GM18499 (cell line): ENCODE measurements around the gene SPRY2.

Source experiments
- ATAC-seq: cut with Tn5 transposase; IDR thresholded peaks from one replicate; pipeline ENCODE4 v1.9.1; 2021; ENCODE audit warnings: moderate number of reproducible peaks; ENCODE audit not compliant: insufficient read depth, unreplicated experiment

SPRY2 gene

DNA sequence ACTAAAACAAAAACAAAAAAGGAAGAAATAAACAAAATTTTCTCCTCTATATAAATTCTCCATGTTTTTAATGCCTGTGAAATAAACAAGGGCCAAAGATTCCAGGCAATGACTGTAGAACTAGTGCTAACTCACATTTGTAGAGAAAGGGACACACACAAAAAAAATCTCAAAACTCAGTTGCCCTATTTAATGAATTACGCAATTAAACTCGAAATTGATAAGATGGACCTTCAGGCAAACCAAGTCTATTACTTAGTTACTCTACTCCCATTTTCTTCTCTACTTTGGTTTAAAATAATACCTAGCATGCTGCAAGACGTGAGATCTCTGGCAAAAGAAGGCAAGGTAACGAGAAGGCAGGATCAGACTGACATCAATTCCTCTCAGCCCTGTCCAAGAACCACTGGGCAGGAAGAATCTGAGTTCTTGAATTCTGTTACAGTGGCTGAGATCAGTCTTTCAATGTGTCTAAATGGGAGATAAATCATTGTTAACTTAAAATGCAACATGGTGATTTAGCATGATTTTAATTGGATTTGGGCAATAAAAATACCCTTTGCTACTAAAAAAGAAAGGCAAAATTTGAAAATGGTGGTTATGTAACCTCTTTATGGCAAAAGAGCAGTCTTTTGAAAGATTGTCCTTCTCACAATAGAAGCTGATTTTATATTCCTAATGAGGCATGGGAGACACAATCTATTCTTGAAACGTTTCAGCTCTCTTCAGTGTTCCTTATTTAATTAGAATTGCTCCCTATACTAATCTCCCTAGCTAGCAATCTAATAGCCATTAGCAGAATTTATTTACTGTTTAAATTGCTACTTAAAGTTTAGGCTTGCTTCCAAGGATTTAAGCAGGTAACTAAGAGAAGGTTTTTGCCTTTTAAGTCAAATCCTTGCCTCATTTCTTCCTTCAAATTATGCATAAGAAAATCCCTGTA is 25.9 kb downstream of the SPRY2 start:
- no peak for ATAC-seq

DNA sequence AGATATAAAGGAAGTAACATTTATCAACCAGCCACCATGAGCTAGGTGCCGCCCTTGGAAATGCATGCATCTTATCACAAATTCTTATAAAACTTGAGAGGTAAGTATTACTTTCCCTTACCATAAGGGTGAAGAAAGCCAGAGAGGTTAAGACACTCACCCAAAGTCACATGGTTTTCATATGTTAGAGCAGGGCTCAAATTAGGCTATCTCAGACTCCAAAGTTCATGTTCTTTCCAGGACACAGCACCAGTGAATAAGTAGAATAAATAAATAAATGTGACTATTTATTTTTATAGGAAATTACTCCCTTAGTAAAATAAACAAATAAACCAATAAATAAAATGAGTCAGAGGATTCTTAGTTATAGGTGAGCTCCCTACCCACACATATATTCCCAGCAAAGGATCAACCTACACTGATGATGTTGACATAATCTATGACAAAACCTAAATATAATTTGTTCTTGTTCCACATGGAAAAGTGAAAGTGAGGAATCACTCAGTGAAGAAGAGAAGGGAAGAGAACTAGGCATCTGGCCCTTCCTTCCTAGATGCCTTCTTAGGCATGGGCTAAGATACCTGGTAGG is 27.2 kb downstream of the SPRY2 start:
- ATAC-seq, result no peak

DNA sequence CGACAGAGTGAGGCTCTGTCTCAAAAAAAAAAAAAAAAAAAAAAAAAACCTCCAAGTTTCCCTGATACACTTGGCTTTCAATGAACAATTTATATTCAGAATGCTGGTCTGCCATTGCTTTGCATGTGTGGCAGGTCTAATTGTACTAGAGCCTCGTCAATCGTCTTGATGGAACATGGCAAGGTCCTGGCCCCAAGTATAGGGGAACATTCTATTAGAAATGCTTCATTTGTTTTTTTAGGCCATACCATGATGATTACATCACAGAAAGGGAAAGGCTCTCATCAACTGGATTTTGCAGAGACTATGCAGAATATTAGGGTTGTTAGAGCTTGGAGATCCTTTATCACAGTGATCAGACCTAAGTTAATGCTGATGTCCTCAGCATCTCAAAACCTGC is 28.0 kb downstream of the SPRY2 start:
- ATAC-seq, result no peak

DNA sequence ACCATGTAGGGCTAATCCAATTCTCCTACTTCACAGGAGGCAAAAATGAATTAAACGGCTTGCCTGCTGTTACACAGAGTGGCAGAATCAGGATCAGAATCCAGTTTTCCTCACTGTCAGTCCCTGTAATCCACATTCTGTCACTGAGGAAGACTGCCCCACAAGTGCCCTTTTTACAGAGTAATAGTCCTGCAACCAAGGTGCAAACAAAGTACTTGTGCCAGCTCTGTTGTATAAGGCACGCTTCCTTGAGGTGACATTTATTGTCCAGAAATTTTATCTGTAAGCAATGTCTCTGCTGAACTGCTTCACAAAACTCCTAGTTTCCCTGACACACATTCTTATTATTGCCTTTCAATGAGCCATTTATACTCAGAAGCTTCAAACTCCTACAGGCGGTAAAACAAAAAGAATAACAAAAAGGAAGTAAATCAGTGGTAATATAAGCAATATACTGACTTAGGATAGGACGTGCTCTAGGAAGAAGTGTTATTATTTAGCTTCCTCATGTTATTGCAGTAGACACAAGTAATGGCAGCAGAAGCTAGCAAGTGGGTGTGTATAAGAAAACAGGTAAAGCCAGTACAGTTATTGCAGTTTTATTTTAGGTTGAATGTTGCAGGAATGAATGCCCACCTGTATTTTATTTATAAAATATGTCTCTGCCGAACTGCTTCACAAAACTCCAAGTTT is 28.8 kb downstream of the SPRY2 start:
- no peak for ATAC-seq

DNA sequence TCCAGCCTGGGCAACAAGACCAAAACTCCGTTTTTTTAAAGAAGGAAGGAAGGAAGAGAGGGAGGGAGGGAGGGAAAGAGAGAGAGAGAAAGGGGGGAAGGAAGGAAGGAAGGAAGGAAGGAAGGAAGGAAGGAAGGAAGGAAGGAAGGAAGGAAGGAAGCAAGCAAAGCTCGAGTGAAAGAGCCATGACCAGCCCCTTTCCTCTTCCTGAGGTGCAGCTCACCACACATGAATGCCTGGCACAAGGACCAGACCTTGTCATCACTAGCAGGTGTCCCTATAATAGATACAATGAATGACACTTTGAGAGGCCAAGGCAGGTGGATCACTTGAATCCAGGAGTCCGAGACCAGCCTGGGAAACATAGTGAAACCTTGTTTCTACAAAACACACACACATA is 31.0 kb downstream of the SPRY2 start:
- ATAC-seq, result no peak

DNA sequence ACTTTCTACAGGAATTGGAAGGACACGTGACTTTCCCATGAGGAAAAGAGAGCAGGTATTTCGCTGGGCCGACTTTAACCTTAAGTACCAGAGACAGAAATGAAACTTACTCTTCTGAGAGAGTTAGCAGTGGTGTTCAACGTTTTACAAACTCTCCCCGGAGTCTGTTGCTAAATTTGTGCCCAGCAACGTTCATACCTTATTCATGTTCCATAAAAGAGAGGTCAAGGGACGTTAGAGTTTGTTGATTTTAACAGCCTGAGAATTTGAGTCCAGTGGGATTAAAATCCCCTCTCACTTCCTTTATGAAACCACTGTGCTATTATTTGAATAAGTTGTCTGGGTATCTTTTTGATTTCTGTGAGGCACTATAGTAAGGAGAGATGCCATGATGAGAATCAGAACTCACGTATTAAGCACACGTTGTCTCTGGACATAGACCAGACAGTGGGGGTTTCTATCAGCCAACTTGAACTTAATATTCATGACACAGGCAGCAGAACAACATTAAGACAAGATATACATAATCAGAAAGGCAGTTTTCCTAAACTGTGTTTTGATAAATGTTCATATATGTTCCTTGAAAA is 33.4 kb downstream of the SPRY2 start:
- no peak for ATAC-seq

DNA sequence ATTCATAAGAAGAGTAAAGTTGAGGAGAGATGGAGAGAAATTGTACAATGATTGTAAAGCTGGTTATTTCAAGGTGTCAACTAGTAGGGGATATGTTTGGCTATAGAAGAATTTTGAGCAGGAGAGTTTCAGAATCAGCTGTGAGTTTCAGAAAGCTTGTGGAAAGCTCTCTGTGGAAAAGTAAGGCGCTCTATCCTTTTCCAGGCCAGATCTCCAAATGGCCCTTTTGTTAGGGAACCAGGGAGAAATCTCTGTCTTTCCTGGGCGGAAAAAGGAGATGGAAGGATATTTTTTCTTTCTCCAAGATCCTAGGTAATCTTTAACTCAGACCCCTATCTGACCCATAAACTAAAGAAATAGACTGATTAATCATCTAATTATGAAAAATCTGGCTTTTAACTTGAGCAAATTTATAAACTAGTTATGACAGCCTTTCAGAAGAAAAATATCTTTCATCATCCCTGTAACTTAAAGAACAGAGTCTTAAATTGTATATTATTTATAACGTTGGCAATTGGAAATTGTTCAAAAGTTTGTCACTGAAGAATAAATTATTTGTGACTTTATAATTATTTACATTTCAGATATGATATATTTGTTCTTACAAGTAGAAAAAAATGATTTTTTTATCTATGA is 34.5 kb downstream of the SPRY2 start:
- ATAC-seq, result no peak

DNA sequence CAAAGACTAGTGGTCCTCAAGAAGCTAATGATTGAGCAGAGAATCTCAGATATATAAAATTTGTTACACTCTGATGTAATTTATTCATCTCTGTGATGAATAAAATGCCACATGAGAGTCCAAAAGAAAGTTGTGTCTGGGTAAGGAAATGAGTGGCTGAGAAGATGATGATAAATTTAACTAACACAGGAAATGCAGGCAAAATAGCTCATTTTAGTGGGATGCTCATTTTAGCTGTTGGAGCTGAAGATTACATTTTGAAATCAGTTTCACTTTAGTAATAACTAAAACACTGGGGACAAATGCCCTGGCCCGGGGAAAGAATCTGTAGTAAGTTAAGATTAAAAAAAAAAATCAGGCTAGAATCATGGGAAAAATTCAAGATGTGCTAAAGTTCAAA is 35.2 kb downstream of the SPRY2 start:
- ATAC-seq, result no peak

DNA sequence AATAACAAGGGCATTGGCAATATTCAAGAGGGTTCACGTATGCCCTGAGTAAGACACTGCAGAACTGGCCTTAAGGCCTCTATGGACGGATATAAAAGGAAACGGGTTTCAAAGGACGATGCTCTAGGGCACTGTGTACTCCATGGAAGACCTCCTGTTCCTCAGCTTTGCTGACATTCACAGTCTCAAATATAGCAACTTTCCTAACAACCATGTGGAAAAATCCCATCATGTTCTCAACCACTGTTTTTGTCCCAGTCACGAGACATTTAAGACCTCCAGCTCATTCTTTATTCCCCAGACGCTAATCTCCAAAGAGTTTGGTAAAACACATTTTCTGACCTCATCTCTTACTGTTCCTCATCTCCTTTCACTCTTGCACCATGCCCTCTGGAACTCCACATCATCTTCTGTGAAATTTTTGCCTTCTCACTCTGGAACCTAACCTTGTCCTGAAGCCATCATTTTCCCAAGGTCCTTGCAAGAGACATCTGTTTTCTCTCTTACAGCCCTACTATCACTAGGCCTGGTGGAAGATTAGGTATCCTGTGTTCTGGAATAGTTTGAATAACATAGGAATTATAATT is 37.6 kb downstream of the SPRY2 start:
- no peak for ATAC-seq

DNA sequence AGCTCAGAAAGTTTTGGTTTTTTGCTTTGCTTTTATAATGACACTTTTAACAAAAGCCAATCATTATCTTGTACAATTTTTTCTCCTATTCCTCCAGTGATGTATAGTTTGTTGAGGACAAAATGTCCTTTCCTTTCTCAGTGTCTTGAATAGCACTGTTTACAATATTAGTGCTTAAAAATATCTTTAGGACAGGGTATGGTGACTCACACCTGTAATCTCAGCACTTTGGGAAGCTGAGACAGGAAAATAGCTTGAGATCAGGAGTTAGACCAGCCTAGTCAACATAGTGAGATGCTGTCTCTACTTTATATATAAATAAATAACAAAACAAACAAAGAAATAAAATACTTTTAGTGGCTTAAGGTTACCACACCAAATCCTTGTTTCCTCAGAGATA is 41.9 kb downstream of the SPRY2 start:
- no peak for ATAC-seq

DNA sequence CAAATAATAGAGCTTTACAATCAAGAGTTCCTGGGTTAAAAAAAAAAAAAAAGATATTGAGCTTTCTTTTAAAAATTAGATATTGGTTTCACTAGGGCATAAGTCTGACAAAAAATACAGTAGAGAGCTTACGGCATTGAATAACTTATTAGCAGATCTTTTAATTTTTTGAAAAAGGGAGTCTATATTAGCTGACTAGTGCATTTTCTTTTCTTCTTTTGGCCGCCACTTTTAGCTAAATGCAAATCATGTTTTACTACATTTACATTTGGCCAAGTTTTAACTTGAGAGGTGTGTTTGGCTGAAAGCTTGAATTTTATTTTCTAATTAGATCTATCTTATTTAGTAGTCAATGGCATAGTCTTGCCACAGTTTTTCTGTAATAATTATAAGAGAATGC is 43.4 kb downstream of the SPRY2 start:
- no peak for ATAC-seq

DNA sequence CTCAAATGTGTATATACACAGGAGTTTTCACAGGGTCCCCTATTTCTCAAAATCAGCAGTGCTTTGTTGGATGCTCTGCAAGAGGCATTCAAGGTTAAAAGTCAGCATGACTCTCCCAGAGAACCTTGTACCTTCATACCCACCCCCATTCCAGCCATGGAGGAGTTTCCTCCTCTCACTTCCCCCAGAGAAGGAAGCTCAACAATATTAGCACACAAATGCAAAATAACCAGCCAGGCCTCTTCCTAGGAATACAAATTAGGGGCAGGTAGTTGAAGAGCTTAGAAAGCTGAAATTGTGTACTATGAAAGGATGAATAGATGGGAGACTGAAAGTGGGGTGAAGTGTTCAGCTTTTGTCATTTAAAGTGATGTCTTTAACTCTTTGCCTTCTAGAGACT is 43.8 kb downstream of the SPRY2 start:
- ATAC-seq, result no peak

DNA sequence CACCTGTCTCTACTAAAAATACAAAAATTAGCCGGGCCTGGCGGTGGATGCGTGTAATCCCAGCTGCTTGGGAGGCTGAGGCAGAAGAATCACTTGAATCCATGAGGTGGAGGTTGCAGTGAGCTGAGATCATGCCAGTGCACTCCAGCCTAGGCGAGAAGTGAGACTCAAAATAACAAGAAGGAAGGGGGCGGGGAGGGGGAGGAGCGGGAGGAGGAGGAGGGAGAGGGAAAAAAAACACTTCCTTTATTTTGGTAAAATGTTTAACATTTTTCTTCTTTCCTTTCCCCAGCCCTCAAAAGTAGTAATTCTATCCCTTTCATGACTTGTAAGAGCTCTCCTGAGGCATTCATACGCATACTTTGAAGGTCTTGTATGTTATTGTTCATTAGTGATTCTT is 44.3 kb downstream of the SPRY2 start:
- no peak for ATAC-seq

DNA sequence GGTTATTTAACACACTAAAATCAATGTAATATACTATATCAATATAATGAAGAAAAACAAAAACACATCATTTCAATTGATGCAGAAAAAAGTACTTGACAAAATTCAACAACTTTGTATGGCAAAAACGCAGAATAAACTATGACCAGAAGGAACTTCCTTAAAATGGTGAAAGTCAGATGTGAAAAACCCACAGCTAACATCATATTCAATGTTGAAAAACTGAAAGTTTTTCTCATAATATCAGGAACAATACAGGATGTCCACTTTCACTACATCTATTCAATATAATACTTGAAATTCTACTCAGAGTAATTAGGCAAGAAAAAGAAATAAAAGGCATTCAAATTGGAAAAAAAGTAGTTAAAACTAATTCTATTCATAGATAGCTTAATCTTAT is 50.3 kb downstream of the SPRY2 start:
- ATAC-seq, result no peak
